ENCODE measurements around the gene AP5Z1. TPM values are rescaled to one million over a fixed set of nuclear protein-coding genes. Genes with fewer than 3 reads are reported as not detected.

Gene AP5Z1
- total and polyA plus RNA-seq, 12 donors, result 8.4 to 188 (median 49.5) TPM

DNA sequence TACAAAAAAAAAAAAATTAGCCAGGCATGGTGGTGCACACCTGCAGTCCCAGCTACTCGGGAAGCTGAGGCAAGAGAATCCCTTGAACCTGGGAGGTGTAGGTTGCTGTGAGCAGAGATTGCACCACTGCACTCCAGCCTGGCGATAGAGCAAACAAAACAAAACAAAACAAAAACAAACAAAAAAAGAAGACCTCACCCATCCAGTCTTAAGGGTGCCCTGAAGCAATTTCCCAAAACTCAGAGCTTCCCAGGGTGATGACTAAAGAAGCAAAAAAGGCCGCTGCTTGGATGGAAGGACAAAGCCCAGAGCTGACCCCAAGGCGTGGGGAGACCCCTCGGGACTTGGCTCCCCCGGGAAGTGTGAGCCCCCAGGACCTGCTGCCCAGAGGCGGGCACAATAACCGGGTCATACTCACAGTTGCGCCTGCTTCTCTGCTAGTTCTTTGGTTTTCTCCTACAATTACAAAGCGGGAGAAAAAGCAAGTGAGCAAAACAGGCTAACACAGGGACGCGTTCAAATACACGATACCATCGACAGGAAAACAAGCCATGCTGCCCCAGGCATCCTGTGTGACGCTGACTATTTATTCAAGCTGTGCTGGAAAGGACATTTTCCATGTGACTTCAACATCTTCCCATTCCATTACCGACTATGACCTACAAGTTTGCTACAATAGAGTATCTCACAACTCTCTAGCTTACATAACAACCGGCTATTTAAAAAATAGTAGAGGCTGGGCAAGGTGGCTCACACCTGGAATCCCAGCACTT lies 56.5 kb downstream of the AP5Z1 start:
- no peaks in the 10 kb centered on the region for H3K36me3 ChIP-seq (replicated peaks in 1 of 2)
- H3K27me3 ChIP-seq, result no peaks in the 10 kb centered on the region
- no peaks in the 10 kb centered on the region for H3K9me3 ChIP-seq (replicated peaks in 1 of 3)
- no peak overlapping the region for H3K4me3 ChIP-seq
- H3K27ac ChIP-seq, result no peak overlapping the region
- peak in 1 of 7 donors; percentile 68 for DNase-seq
- WGBS, 4 donors, result 78 to 85% (median 80%) methylated on average over 16 to 17 of the region's 17 CpGs
- TF ChIP-seq, protein P1, sequence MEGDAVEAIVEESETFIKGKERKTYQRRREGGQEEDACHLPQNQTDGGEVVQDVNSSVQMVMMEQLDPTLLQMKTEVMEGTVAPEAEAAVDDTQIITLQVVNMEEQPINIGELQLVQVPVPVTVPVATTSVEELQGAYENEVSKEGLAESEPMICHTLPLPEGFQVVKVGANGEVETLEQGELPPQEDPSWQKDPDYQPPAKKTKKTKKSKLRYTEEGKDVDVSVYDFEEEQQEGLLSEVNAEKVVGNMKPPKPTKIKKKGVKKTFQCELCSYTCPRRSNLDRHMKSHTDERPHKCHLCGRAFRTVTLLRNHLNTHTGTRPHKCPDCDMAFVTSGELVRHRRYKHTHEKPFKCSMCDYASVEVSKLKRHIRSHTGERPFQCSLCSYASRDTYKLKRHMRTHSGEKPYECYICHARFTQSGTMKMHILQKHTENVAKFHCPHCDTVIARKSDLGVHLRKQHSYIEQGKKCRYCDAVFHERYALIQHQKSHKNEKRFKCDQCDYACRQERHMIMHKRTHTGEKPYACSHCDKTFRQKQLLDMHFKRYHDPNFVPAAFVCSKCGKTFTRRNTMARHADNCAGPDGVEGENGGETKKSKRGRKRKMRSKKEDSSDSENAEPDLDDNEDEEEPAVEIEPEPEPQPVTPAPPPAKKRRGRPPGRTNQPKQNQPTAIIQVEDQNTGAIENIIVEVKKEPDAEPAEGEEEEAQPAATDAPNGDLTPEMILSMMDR (IDR thresholded peaks at IDR 0.05), result no peak
- no peak for TF ChIP-seq POLR2A (IDR thresholded peaks at IDR 0.05)
- no peaks in the 10 kb centered on the region for H3K4me1 ChIP-seq (replicated peaks in 1 of 2)
- intact Hi-C loops (cut with DNase I), result no loop called here

GRCh38 chr7:4832711-4833110 lies 57.3 kb downstream of the AP5Z1 start:
- 86 to 95% (median 93%) methylated on average over 15 to 16 of the region's 16 CpGs for WGBS, 4 donors
- intact Hi-C loops (cut with DNase I), result no loop called here
- no peak for DNase-seq

DNA sequence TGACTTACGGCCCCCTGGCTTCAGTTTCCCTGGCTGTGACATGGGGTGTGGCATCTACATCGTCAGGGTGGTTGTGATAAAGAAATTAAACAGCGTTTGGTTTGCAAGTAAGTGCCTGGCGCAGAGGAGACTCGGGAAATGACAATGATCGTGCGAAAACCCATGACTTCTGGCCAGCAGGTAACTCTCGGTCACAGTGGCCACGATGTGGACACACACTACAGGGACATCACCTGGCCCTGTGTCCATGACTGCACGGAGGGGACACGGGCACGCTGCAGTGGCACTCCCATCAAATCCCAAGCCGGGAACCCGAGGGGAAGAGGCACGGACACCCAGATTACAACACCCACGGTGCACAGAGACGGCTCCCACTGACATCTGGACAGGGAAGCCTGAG lies 57.8 kb downstream of the AP5Z1 start:
- intact Hi-C loops (cut with DNase I), result no loop called here
- TF ChIP-seq POLR2A (IDR thresholded peaks at IDR 0.05), result no peak
- TF ChIP-seq, protein P1 (IDR thresholded peaks at IDR 0.05), result no peak
- H3K27ac ChIP-seq, result no peak overlapping the region
- no peaks in the 10 kb centered on the region for H3K36me3 ChIP-seq (replicated peaks in 1 of 2)
- H3K4me1 ChIP-seq (replicated peaks in 1 of 2), result no peaks in the 10 kb centered on the region
- H3K4me3 ChIP-seq, result no peak overlapping the region
- no peaks in the 10 kb centered on the region for H3K9me3 ChIP-seq (replicated peaks in 1 of 3)
- no peaks in the 10 kb centered on the region for H3K27me3 ChIP-seq
- 82 to 92% (median 86%) methylated on average over 17 of the region's 17 CpGs for WGBS, 4 donors
- no peak for DNase-seq

More at GRCh38 chr7:4832711-4833110, 57.3 kb downstream of the AP5Z1 start:
- Histone ChIP-seq H3K27ac (no peak overlapping the region), H3K27me3 (no peaks in the 10 kb centered on the region), H3K9me3 (replicated peaks in 1 of 3) (no peaks in the 10 kb centered on the region), H3K4me3 (no peak overlapping the region), H3K36me3 (replicated peaks in 1 of 2) (no peaks in the 10 kb centered on the region), H3K4me1 (replicated peaks in 1 of 2) (no peaks in the 10 kb centered on the region)
- TF ChIP-seq, protein P1 (IDR thresholded peaks at IDR 0.05), result no peak
- TF ChIP-seq POLR2A (IDR thresholded peaks at IDR 0.05), result no peak

DNA sequence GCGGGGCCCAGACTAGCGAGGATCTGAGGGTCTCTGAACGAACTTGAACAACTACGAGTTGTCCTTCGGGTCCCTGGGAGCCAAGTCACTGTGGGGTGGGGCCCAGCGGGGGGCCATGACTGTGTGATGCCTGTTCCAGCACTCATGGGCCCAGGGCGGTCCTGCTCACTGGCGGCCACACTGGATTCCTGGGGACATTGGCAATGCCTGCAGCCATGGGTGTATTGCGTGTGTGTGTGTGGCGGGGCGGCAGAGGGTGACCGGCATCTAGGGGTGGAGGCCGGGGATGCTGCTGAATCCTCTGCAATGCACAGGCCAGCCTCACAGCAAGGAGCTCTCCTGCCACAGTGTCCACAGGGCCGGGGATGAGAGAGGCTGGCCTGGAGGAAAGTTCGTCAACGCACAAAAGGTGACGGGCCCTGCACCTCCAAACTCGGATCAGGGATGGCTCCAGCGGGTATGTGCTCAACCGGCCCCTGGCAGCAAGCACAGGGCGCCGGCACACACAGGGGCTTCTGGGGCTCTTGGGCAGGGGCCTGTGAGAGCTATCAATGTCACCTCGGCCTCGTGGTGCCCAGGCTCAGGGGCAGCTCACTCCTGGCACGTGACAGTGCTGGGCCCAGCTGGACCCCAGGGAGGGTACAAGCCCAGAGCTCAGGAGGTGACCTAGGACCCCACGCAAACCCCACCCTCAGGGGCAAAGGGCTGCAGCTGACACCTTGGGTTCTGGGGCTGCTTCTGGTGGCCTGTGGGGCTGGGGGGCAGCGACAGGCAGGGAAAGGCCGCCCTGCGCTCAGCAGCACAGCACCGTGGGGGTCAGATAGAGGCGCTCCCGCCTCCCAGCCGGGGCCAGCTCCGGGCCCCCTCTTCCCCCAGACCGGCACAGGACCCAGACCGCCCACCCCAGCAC lies 58.5 kb downstream of the AP5Z1 start:
- H3K4me1 ChIP-seq (replicated peaks in 1 of 2), result no peaks in the 10 kb centered on the region
- H3K4me3 ChIP-seq, result no peak overlapping the region
- no peak for DNase-seq
- H3K9me3 ChIP-seq (replicated peaks in 1 of 3), result no peaks in the 10 kb centered on the region
- TF ChIP-seq, protein P1 (IDR thresholded peaks at IDR 0.05), result no peak
- TF ChIP-seq POLR2A (IDR thresholded peaks at IDR 0.05), result no peak
- 77 to 88% (median 84%) methylated on average over 22 to 36 of the region's 36 CpGs for WGBS, 4 donors
- intact Hi-C loops (cut with DNase I), result no loop called here
- H3K36me3 ChIP-seq (replicated peaks in 1 of 2), result no peaks in the 10 kb centered on the region
- H3K27ac ChIP-seq, result no peak overlapping the region
- H3K27me3 ChIP-seq, result no peaks in the 10 kb centered on the region

Measured in adrenal gland (tissue), 12 donors.